Measurements from ENCODE around the gene LYG2. TPM values are rescaled to one million over a fixed set of nuclear protein-coding genes. Genes with fewer than 3 reads are reported as not detected.

LYG2 gene
- total and polyA plus RNA-seq, 2 of the 4 experiments (the other 2 are of a cell fraction) = not detected

GRCh38 chr2:99249951-99250350 is 5.5 kb downstream of the LYG2 start:
- in situ Hi-C loops (cut with MboI; ENCODE audit: low sequenced_read_pairs) (no loop called here), intact Hi-C loops (cut with micrococcal nuclease) (no loop called here), dilution Hi-C loops (cut with HindIII; ENCODE audit: low sequenced_read_pairs, unreplicated experiment) (no loop called here)
- no CpG with 5 or more reads among the region's 2 CpGs for WGBS, 2 experiments (ENCODE audit: extremely low coverage in 2 of 2, insufficient read length in 1 of 2)
- no peak overlapping the region for H2BK120ac ChIP-seq (ENCODE audit: low read depth, low read length)
- H4K20me1 ChIP-seq (ENCODE audit: insufficient read depth, low read length) = no peaks in the 10 kb centered on the region
- no peak overlapping the region for H3K4ac ChIP-seq (ENCODE audit: low read depth, low read length)
- BruUV-seq (replicated peaks) = no TSS peak
- H2BK15ac ChIP-seq (ENCODE audit: low read depth, low read length) = no peak overlapping the region
- ChIA-PET CTCF (no interaction called here), POLR2A (ENCODE audit: unreplicated experiment) (no interaction called here)
- peak overlapping the region; percentile 21 for H2AFZ ChIP-seq (replicated peaks; ENCODE audit: low read length, poor library complexity)
- H3K14ac ChIP-seq (replicated peaks; ENCODE audit: low read depth, low read length) = no peak overlapping the region
- no peak overlapping the region for H2BK5ac ChIP-seq (ENCODE audit: low read depth, low read length, poor library complexity, severe bottlenecking)
- TF ChIP-seq MXI1 (IDR thresholded peaks at IDR 0.05; ENCODE audit: borderline replicate concordance, low read depth, low read length) (no peak), CTCF (conservative IDR thresholded peaks at IDR 0.05; ENCODE audit: low read depth, low read length) (no peak), USF2 (IDR thresholded peaks at IDR 0.05; ENCODE audit: low read depth, low read length) (no peak), BHLHE40 (IDR thresholded peaks at IDR 0.05; ENCODE audit: low read depth, low read length) (no peak), MAFK (IDR thresholded peaks at IDR 0.05; ENCODE audit: low read depth, low read length) (no peak), POLR2A (IDR thresholded peaks at IDR 0.05; ENCODE audit: low read depth, low read length) (no peak), SMC3 (IDR thresholded peaks at IDR 0.05; ENCODE audit: low read depth, low read length) (no peak), MAZ (IDR thresholded peaks at IDR 0.05; ENCODE audit: borderline replicate concordance, low read depth, low read length) (no peak)
- no peak overlapping the region for H4K5ac ChIP-seq (ENCODE audit: low read depth, low read length)
- H4K91ac ChIP-seq (ENCODE audit: insufficient read depth, low read depth, low read length) = no peak overlapping the region
- H3K9ac ChIP-seq (ENCODE audit: low read depth, low read length) = no peak overlapping the region
- H3K4me3 ChIP-seq (ENCODE audit: insufficient read depth, low read depth, low read length) = no peak overlapping the region
- H3K27ac ChIP-seq (ENCODE audit: insufficient read depth, low read length) = no peak overlapping the region
- no peaks in the 10 kb centered on the region for H3K79me1 ChIP-seq (ENCODE audit: low read depth in 1 of 2, low read length in 2 of 2)
- H3K9me1 ChIP-seq (ENCODE audit: insufficient read depth, low read length) = no peaks in the 10 kb centered on the region
- no peak overlapping the region for H3K18ac ChIP-seq (ENCODE audit: low read depth, low read length)
- H4K8ac ChIP-seq (ENCODE audit: low read depth in 2 of 2, low read length in 2 of 2) = no peak overlapping the region
- H2AK9ac ChIP-seq (replicated peaks; ENCODE audit: low read depth, low read length, poor library complexity) = no peak overlapping the region
- no peak overlapping the region for H3K56ac ChIP-seq (ENCODE audit: extremely low read depth, insufficient read depth, low read length)
- DNase-seq (no peak), ATAC-seq (ENCODE audit: low read depth) (no peak)
- H3K36me3 ChIP-seq (ENCODE audit: control insufficient read depth, insufficient read depth, low read length) = no peaks in the 10 kb centered on the region
- no peaks in the 10 kb centered on the region for H3K4me1 ChIP-seq (ENCODE audit: control insufficient read depth, insufficient read depth, low read length)
- H2BK20ac ChIP-seq (ENCODE audit: low read depth, low read length) = no peak overlapping the region
- no peaks in the 10 kb centered on the region for H3K9me3 ChIP-seq (ENCODE audit: control insufficient read depth, insufficient read depth, low read length)
- H2AK5ac ChIP-seq (ENCODE audit: low read depth, low read length) = no peak overlapping the region
- no peak overlapping the region for H3K4me2 ChIP-seq (ENCODE audit: low read depth, low read length)
- no peak overlapping the region for H3K23ac ChIP-seq (ENCODE audit: low read depth, low read length)
- H3K27me3 ChIP-seq (ENCODE audit: control insufficient read depth, insufficient read depth, low read length) = no peaks in the 10 kb centered on the region
